ENCODE data around the gene GPR149. TPM values are rescaled to one million over a fixed set of nuclear protein-coding genes. Genes with fewer than 3 reads are reported as not detected.

GPR149 gene
- total RNA-seq, 1 experiment from 2014 or later, result not detected

DNA sequence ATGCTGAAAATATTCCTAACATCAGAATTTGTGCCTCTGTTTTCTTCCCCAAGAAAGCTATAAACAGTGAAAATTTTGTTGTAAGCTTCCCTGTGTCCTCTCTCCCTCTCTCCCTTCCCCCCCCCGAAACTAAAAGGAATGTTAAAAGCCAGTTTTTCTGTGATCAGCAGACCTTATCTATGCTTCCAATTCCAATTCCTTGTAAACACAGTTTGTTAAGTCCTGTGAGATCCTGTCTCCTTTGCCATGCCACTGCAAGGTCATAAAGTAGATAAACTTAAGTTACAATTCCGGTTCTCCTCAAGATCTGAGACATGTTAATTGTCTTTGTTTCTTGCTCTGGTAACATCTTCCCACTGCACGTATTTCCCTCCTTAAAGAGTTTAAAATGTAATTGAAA, 62.8 kb downstream of the GPR149 start:
- no CpG with 5 or more reads among the region's 3 CpGs for WGBS (ENCODE audit: extremely low coverage, insufficient read length, low lambda C conversion rate)

More for the DNA sequence above, 62.8 kb downstream of the GPR149 start:
- Histone ChIP-seq H2BK5ac (ENCODE audit: insufficient read length, low read length) (no peak overlapping the region), H3K27me3 (ENCODE audit: insufficient read depth, low read length) (no peaks in the 10 kb centered on the region), H3K79me2 (ENCODE audit: insufficient read depth, low read length) (no peaks in the 10 kb centered on the region), H2AFZ (ENCODE audit: low read length) (no peak overlapping the region), H3K18ac (ENCODE audit: insufficient read length, low read depth, low read length) (no peak overlapping the region), H2BK12ac (ENCODE audit: insufficient read length, low read depth, low read length) (no peak overlapping the region), H3T11ph (ENCODE audit: low read length) (no peak overlapping the region), H3K79me1 (ENCODE audit: insufficient read depth, low read depth, low read length, poor library complexity, severe bottlenecking) (no peaks in the 10 kb centered on the region), H2BK20ac (ENCODE audit: low read depth, low read length, poor library complexity, severe bottlenecking) (no peak overlapping the region), H3K4me1 (ENCODE audit: insufficient read depth, low read length) (no peaks in the 10 kb centered on the region), H3K23ac (ENCODE audit: insufficient read length, low read depth, low read length) (no peak overlapping the region), H4K5ac (ENCODE audit: insufficient read length, low read depth, low read length) (no peak overlapping the region), H2AK5ac (ENCODE audit: insufficient read length, low read length) (no peak overlapping the region), H2BK15ac (ENCODE audit: low read depth, low read length) (no peak overlapping the region), H3K27ac (ENCODE audit: insufficient read length, low read depth, low read length) (no peak overlapping the region), H4K91ac (ENCODE audit: insufficient read length, low read depth, low read length) (no peak overlapping the region), H2BK120ac (ENCODE audit: low read depth, low read length, poor library complexity, severe bottlenecking) (no peak overlapping the region), H3K23me2 (ENCODE audit: insufficient read length, low read depth, low read length, poor library complexity, severe bottlenecking) (no peaks in the 10 kb centered on the region), H3K4me2 (ENCODE audit: insufficient read depth, insufficient read length, low read length) (no peak overlapping the region), H3K56ac (ENCODE audit: insufficient read length, low read depth, low read length) (no peak overlapping the region), H4K8ac (replicated peaks; ENCODE audit: insufficient read length, low read depth, low read length) (no peak overlapping the region), H4K20me1 (ENCODE audit: control insufficient read depth, insufficient read depth, insufficient read length) (no peaks in the 10 kb centered on the region), H3K9me3 (ENCODE audit: control insufficient read depth, low read depth, low read length) (no peaks in the 10 kb centered on the region), H3K4ac (ENCODE audit: low read depth, low read length) (no peak overlapping the region), H3K14ac (ENCODE audit: insufficient read depth, low read length) (no peak overlapping the region), H3K9ac (ENCODE audit: extremely low read depth, insufficient read length, low read length) (no peak overlapping the region)
- peaks cover 12% of the 10 kb centered on the region in 2 experiments; a peak in 3 of 5 replicates for H3K9me3 Mint-ChIP-seq
- peaks cover 0 to 4% of the 10 kb centered on the region in 2 experiments; a peak in 2 of 4 replicates for H3K4me1 Mint-ChIP-seq
- peaks cover 0 to 14% (median 0%) of the 10 kb centered on the region in 3 experiments; a peak in 3 of 7 replicates for H3K36me3 Mint-ChIP-seq (ENCODE audit: insufficient read depth in 1 of 3, low read depth in 3 of 3)
- H3K4me3 Mint-ChIP-seq, result no peak overlapping the region
- no peaks in the 10 kb centered on the region for H3K27me3 Mint-ChIP-seq (ENCODE audit: low read depth)
- no peak for DNase-seq
- H3K27ac Mint-ChIP-seq, result 0 out of 7 replicates have a peak overlapping the region, but pooled peaks of 1 of the 3 experiments have one; percentile 27
- TF ChIP-seq CTCF (conservative IDR thresholded peaks at IDR 0.05), result no peak
